Renal cortical epithelial cell (primary cell): ENCODE data around the gene TNNI3K. TPM values are rescaled to one million over a fixed set of nuclear protein-coding genes. Genes with fewer than 3 reads are reported as not detected.

Experiments
- DNase-seq: peaks from one replicate; pipeline ENCODE4 v3.0.0-alpha.2; 2011; ENCODE audit warnings: low read depth
- total RNA-seq: library from RNA; depleted of rRNA; stranded (reverse); fragments of >200 nt; gene quantifications from 2 replicates; pipeline ENCODE4 v1.2.3, GENCODE V29; 2014

The TNNI3K gene
- total RNA-seq, 1 donor from 2014 or later = 0.35 TPM

DNA sequence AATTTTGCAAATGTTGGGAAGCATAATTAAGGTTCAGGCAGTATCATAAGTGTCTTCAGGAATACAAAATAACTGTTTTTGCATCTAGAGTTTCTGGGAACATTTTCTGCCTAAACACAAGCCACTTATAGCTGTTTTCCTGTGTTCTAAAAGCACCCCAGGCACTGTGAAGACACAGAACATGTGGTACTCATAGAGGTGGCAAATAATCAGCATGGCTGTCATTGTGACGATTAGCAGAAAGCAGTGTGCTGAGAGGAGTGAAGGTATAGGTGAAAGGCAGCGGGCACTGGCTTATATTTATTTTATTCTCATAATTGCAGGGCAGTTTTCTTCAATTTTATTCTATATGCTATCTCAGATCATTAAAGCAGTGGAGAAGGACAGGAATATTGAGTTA is 157.7 kb downstream of the TNNI3K start:
- DNase-seq = no peak

GRCh38 chr1:74395571-74395970 is 160.4 kb downstream of the TNNI3K start:
- no peak for DNase-seq

DNA sequence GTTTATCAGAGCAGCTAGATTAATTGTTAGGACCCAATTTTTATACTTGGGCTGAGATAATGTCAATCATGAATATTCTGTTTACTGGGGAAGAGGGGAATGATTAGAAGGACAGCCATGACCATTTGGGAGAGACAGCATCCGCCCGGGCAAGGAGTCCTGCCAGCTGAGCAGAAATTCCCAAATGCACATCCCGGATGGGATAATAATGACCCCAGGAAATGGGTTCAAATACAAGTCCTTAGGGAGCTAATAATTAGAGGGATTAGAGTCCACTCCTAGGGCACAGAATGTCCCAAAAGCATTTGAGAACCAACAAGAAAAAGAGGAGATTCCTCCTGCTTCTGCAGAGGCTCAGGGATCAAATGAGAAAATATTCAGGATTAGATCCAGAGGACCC is 161.3 kb downstream of the TNNI3K start:
- DNase-seq = no peak

DNA sequence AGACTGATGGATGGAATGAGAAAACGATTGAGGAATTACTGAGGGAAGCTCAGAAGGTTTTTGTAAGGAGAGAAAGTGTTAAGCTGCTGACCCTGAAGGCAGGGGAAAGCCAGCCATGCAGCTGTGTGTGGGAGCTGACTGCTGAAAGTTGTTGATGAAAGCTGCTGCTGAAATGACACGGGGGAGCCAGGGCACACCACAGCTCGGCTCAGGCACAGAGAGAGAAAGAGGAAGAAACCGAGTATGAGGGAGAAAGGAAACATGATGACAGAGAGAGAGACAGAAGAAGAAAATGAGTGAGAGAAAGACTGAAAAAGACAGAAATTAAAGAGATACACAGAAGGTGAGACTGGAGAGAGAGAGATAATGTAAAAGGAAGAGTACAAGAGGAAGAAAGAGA is 161.7 kb downstream of the TNNI3K start:
- no peak for DNase-seq

GRCh38 chr1:74399249-74399648 is 164.1 kb downstream of the TNNI3K start:
- peak; percentile 72 for DNase-seq

- no peak for DNase-seq
Measured at GRCh38 chr1:74402873-74403272, 167.7 kb downstream of the TNNI3K start.

DNA sequence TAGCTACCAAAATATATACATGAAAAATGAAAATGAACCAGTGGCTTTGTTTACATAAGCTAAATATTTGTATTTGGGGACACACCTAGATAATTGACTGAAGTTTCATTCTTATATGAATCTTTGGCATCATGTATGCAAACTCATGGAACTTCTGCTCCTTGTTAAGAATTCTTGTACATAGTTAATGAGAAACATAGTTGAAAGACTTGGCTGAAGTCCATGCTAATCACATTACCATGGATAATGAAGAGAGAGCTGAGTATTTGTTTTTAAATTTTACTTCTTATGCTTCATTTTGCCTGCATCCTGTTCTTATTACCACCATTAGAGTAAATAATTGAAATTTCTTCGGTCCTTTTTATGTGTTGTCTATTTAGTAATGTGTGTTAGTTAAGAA is 168.4 kb downstream of the TNNI3K start:
- DNase-seq = no peak

DNA sequence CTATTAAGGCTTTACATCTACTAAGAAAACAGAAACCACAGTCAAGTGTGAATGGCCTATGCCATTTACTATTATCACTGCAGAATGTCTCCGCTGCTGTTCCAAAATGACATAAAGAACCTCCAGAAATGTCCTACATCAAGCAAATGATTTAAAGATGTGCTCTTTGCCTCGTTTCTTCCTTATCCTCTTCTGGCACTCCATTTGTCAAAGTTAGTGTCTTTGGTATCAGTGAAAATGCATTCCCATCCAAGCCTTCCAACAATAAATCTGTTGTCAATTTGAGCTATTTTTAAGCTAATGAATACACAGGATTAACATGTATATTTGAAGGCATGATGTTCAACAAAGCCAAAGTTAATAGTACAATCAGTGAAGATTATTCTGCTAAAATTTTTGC is 171.6 kb downstream of the TNNI3K start:
- DNase-seq = no peak

- no peak for DNase-seq
Measured at GRCh38 chr1:74407902-74408301, 172.7 kb downstream of the TNNI3K start.

GRCh38 chr1:74412244-74412643 is 177.1 kb downstream of the TNNI3K start:
- no peak for DNase-seq

DNA sequence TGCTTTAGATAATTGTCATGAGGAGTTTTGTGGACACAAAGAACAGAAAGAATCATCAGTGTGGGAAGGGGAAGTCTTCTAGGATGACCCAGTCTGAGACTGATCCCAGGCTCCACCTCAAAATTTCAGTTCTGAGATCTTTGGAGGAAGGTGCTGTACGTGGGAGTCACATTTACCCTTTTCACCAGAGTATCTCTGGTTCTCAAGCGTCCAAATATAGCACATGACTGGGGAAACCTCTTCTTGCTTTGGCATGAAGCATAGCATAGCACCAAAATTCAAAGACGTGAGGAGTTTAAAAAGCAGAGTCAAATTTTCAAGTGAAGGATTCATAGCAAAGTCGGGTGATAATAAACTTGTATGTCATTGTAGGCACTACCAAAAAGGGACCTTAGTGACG is 180.7 kb downstream of the TNNI3K start:
- DNase-seq = no peak

DNA sequence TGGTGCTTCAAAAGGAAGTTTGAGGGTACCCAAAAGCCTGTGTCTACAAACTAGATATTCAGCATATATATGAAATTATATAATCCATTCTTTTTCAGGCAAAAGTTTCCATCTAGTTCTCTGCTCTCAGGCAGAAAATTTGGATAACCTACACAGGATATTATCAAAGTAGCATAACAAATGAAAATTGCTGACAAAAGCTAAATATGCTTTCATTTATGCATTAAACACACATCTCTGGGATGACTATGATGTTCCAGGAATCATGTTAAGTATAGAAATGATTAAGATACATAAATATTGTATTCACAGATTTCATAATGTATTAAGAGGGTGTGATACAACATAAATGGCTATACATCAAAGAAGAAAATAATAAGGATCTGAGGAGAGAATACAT is 184.4 kb downstream of the TNNI3K start:
- no peak for DNase-seq

DNA sequence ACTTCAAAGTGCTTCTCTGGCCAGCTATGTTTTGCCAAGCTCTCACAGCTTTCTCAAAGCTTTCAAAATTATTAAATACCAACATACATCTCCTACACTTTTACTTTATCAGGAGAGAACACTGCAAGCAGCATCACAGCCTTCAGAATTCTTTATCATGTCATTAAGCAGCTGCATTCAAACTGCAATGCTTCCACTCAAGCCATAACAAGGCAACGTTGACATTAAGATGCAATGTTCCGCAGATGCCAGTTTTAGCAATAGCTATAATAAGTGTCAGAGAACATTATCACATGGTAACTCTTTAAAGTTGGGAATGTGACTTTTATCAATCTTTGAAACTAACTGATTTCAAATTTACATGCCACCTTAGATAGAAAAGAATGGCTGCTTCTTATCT is 185.3 kb downstream of the TNNI3K start:
- no peak for DNase-seq

DNA sequence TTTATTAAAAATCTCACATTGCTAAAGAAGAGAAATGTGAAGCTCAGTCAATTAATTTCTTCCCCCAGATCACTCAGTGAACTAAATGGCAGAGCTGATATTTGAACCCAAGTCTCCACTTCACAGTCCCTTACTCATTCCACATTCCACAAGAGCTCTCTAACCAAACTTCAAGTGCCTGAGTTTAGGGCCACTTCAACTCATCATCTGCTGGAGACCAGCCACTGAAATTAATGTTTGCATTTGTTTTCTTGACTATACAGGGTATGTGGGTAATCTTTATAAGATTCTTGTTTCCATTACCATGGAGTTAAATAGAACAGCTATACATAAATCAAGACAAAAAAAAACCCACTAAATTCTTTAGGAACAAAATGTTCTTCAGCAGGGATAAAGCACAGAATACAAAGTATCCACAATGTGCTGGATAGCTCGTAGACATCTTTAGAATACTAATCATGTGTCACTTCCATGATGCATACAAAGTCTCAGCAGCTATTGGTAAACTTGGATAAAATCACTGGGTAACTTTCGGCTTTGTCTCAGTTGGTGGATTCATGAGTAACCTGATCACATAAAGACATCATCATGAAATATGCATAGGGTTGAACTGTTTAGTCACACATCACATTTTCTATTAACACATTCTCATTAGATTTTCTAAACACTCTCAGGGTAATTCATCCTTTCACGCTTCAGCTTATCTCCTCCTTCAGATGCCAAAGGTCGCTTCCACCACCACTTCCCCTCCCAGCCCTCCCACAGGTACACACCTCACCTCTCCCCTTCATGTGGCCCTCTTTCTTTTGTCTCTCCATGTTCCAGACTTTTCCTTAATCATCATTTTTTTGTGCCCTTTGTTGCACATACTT is 187.5 kb downstream of the TNNI3K start:
- DNase-seq = peak; percentile 61

DNA sequence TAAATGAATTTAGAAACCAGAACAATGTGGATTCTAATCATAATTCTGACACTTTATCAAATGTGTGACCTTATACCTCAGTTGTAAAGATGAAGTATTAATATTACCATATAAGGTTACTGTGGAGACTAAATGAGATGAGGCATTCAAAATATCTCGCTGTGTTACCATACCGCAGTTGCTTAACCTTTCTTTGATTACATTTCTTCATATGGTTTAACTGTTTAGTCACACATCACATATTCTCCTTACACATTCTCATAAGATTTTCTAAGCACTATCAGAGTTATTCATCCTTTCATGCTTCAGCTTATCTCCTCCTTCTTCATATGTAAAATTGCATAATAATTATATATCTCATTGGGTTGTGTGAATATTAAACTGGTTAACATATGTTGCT is 188.3 kb downstream of the TNNI3K start:
- DNase-seq = no peak

- peak; percentile 12 for DNase-seq
Measured at GRCh38 chr1:74425676-74426075, 190.5 kb downstream of the TNNI3K start.

DNA sequence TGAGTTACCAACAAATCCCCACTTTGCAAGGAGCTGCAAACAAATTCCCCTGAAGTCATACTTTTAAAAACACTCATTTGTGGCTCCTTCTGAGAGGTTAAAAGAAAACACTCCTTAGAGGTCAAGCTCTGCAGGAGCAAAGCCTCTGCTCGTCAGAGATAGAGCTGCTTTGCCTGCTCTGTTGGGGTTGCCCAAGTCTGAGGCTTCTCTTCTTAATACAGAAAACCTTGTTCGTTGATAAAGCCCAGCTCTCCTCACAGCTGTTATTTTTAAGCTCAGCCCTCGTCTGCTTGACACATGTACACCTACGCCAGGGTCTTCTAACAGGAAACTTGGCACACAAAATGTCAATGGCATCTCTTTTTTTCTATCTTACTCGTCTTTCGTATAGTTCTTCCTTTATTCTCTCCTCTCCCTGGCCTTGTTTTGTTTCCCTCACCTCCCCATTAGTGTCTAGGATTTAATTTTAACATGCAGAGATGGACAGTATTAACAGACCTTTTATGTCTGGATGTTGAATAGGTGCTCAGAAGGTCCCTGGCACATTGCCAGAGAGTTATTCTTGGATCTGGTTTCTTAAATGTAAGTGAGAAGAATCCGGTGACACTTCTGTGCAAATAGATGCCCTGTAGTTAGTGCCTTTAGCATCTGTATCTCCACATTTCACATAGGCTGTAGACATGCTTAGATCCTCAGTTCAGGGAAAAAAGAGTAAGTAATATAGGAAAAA is 191.2 kb downstream of the TNNI3K start:
- DNase-seq = no peak

- no peak for DNase-seq
Measured at GRCh38 chr1:74427681-74428080, 192.5 kb downstream of the TNNI3K start.

GRCh38 chr1:74429580-74429979 is 194.4 kb downstream of the TNNI3K start:
- no peak for DNase-seq

DNA sequence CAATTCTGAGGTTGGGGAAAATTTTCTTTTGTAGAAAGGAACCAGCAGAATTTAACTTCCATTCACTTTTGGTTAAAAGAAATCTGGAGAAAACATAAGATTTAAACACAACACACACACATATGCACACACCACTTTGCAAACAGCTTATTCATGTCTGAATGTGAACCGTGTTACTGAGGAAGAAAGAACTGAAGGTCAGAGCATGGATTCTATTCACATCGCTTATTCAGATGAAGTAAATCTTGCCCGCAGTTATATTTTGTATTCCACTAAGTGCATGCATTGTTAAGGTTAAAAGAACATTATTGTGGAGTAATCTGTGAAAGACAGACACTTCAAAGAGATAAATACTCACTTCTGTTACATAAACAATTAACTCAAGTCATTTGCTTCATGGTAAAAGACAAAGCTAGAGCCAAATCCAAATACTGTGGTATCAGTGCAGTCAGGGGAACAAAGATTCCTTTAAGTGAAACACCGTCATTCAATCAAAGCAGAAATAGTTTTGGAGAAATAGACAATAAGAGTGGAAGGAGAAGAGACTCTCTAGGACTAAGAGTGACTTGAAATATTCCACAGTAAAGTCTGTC is 195.3 kb downstream of the TNNI3K start:
- no peak for DNase-seq

DNA sequence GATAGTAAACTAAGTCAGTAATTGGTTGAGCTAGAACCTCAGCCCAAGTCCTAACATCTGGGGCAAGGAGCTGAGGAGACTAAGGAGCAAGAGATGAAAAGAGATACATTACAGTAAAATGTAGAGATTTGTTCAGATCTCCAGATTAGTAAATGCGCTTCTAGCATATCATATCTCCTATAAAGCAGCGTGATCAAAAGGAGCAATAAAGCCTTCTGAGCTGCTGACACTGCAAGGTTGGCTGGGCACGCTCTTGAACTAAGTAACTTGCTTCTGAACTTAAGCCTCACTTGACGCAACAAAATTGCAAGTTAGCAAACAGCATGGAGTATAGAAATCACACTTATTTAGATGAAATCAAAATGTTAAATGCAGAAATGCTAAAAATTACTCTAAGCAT is 196.3 kb downstream of the TNNI3K start:
- no peak for DNase-seq

GRCh38 chr1:74432325-74432724 is 197.1 kb downstream of the TNNI3K start:
- no peak for DNase-seq

- no peak for DNase-seq
Measured at GRCh38 chr1:74434321-74434720, 199.1 kb downstream of the TNNI3K start.
